SU-DHL-6 (cell line): ENCODE measurements around the gene ALS2.

Experiments used
- EZH2phosphoT487 ChIP-seq: fragments of 200-600 bp; sonication (generic), shearing (Covaris generic); conservative IDR thresholded peaks from 2 replicates; pipeline ENCODE4 v1.6.1; 2018; ENCODE audit warnings: mild to moderate bottlenecking, antibody characterized with exemption, low read length, moderate library complexity, mixed read lengths
- TF ChIP-seq, protein P1 (sequence below): fragments of 200-600 bp; sonication (generic); IDR thresholded peaks from one replicate; pipeline ENCODE4 v1.5.1; 2017; ENCODE audit warnings: antibody characterized with exemption, mild to moderate bottlenecking, low read length, moderate library complexity; ENCODE audit not compliant: insufficient read depth, poor library complexity, severe bottlenecking

DNA sequence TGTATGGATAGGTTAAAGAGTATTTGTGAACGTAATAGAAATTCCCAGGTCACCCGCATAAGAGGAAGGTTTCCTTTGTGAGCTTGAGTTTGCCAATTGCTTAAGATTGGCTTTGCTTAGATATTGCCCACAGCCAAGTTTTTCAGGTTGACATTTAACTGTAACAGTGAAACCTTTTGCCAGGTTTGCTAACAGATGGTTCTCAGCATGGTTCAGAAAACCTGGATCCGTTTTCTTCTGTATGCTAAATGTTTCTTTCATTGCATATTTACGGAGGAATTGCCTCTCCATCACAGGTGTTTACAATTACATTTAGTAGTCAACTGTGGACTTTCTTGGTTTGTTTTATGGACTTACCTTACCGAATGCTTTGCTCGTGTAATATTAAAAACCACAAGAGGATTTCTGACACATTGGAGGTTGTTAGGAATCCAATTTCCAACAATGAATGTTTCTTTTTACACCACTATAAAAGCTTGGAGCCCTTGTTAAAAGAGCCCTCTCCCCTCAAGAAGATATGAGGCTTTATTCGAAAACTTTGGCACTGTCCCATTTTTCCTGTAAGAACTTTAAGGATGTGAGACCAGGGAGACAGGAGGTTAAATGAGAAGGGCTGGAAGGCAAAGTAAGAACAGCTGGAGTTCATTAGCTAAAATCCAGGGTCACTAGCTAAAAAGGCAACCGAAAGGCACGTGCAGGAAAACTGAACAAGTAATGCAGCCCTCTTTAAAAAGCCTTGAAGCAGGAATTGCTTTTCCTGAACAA is 33.4 kb upstream of the ALS2 start:
- TF ChIP-seq, protein P1, sequence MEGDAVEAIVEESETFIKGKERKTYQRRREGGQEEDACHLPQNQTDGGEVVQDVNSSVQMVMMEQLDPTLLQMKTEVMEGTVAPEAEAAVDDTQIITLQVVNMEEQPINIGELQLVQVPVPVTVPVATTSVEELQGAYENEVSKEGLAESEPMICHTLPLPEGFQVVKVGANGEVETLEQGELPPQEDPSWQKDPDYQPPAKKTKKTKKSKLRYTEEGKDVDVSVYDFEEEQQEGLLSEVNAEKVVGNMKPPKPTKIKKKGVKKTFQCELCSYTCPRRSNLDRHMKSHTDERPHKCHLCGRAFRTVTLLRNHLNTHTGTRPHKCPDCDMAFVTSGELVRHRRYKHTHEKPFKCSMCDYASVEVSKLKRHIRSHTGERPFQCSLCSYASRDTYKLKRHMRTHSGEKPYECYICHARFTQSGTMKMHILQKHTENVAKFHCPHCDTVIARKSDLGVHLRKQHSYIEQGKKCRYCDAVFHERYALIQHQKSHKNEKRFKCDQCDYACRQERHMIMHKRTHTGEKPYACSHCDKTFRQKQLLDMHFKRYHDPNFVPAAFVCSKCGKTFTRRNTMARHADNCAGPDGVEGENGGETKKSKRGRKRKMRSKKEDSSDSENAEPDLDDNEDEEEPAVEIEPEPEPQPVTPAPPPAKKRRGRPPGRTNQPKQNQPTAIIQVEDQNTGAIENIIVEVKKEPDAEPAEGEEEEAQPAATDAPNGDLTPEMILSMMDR: no peak
- no peak for TF ChIP-seq EZH2phosphoT487
